Naive B cell (primary cell): ENCODE data around the gene PNLIP. TPM values are rescaled to one million over a fixed set of nuclear protein-coding genes. Genes with fewer than 3 reads are reported as not detected.
A peak's percentile ranks its signal among the peaks of the same experiment; 100 is the strongest.

Source experiments
- ATAC-seq, 2 donors: fragments of 150-1000 bp; cut with Tn5 transposase; 2 replicates each; pipeline ENCODE4 v1.10.0; 2021; ENCODE audit warnings: low read depth in 2 of 2, mild to moderate bottlenecking in 2 of 2, moderate library complexity in 2 of 2
- DNase-seq: peaks from one replicate; pipeline ENCODE4 v3.0.0; 2022
- H3K27ac Mint-ChIP-seq, 6 donors: one replicate each; pipeline ENCODE4 v1.8.0; 2020 to 2022; ENCODE audit warnings: mild to moderate bottlenecking in 6 of 6, mixed read lengths in 6 of 6, moderate library complexity in 5 of 6, inconsistent platforms in 2 of 6
- H3K27me3 Mint-ChIP-seq, 3 donors: one replicate each; pipeline ENCODE4 v1.8.0; 2021 to 2022; ENCODE audit warnings: mixed read lengths in 3 of 3, mild to moderate bottlenecking in 1 of 3
- H3K36me3 Mint-ChIP-seq, 2 donors: one replicate each; pipeline ENCODE4 v1.8.0; 2020 to 2022; ENCODE audit warnings: mixed read lengths in 2 of 2, inconsistent platforms in 1 of 2, mild to moderate bottlenecking in 1 of 2
- H3K4me1 Mint-ChIP-seq, 3 donors: one replicate each; pipeline ENCODE4 v1.8.0; 2020 to 2022; ENCODE audit warnings: mixed read lengths in 3 of 3, inconsistent platforms in 1 of 3, mild to moderate bottlenecking in 1 of 3, moderate library complexity in 1 of 3
- H3K4me3 Mint-ChIP-seq, 8 donors: one replicate each; pipeline ENCODE4 v1.8.0; 2020 to 2022; ENCODE audit warnings: mild to moderate bottlenecking in 8 of 8, mixed read lengths in 8 of 8, moderate library complexity in 8 of 8, inconsistent platforms in 2 of 8
- H3K9me3 Mint-ChIP-seq, 7 donors: one replicate each; pipeline ENCODE4 v1.8.0; 2020 to 2022; ENCODE audit warnings: mixed read lengths in 7 of 7, mild to moderate bottlenecking in 5 of 7, inconsistent platforms in 2 of 7, moderate library complexity in 1 of 7
- polyA plus RNA-seq, 6 donors: library from polyadenylated mRNA; unstranded; fragments of 300-500 nt; fragmentation: Illumina TruSeq; gene quantifications; one replicate each; pipeline ENCODE4 v1.2.3, GENCODE V29; 2021; ENCODE audit warnings: low read depth in 6 of 6

The PNLIP gene
- polyA plus RNA-seq, 6 donors from 2014 or later = not detected

GRCh38 chr10:116590590-116591444 lies 45.1 kb downstream of the PNLIP start, which contains the start of gene PNLIPRP1:
Gene PNLIPRP1, plus strand, starts transcription at chr10:116590959. Its CDS starts 171 bp downstream, at chr10:116591130.
- no peak for ATAC-seq
- H3K27me3 Mint-ChIP-seq = no peaks in the 10 kb centered on the region

GRCh38 chr10:116593139-116593740 lies 47.5 kb downstream of the PNLIP start:
- no peaks in the 10 kb centered on the region for H3K27me3 Mint-ChIP-seq

More at GRCh38 chr10:116590590-116591444, 45.1 kb downstream of the PNLIP start, which contains the start of gene PNLIPRP1:
- DNase-seq = no peak
- Mint-ChIP-seq H3K4me1 (no peaks in the 10 kb centered on the region), H3K36me3 (no peaks in the 10 kb centered on the region), H3K4me3 (no peak within 1 kb of the TSS), H3K9me3 (peaks cover 0 to 16% (median 3%) of the 10 kb centered on the region in 7 donors), H3K27ac (no peak within 1 kb of the TSS)

DNA sequence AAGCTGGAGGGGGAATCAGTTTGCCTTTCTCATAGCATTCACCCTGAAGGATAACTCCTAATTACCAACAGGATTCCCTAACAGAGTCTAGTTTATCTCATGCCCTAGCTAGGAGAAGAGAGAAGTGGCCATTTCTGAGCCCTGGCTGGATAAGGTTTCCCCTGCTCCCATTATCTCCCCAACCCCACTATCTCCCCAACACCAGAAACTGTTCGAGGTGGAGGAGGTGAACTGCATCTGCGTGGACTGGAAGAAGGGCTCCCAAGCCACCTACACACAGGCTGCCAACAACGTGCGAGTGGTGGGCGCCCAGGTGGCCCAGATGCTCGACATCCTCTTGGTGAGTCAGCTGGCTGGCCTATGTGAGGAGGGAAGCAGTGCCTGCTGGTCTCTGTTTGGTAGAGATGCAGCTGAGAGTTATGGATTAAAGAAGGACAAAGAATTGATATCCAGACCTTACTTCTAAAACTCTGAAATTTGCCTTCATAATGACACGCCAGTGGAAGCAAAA lies 48.8 kb downstream of the PNLIP start:
- DNase-seq (no peak), ATAC-seq (no peak)
- Mint-ChIP-seq H3K9me3 (peaks cover 0 to 4% (median 0%) of the 10 kb centered on the region in 7 donors), H3K4me3 (peak overlapping the region in 1 of 8 donors; percentile 34), H3K4me1 (no peaks in the 10 kb centered on the region), H3K27ac (no peak overlapping the region), H3K27me3 (no peaks in the 10 kb centered on the region), H3K36me3 (no peaks in the 10 kb centered on the region)

More at GRCh38 chr10:116593139-116593740, 47.5 kb downstream of the PNLIP start:
- H3K4me1 Mint-ChIP-seq = no peaks in the 10 kb centered on the region
- H3K36me3 Mint-ChIP-seq = no peaks in the 10 kb centered on the region
- no peak overlapping the region for H3K4me3 Mint-ChIP-seq
- ATAC-seq (no peak), DNase-seq (no peak)
- no peak overlapping the region for H3K27ac Mint-ChIP-seq
- H3K9me3 Mint-ChIP-seq = peaks cover 0 to 7% (median 0%) of the 10 kb centered on the region in 7 donors

GRCh38 chr10:116596062-116596461 lies 50.3 kb downstream of the PNLIP start:
- no peak overlapping the region for H3K4me3 Mint-ChIP-seq
- no peak for ATAC-seq
- H3K27ac Mint-ChIP-seq = no peak overlapping the region
- H3K36me3 Mint-ChIP-seq = no peaks in the 10 kb centered on the region
- DNase-seq = no peak
- no peaks in the 10 kb centered on the region for H3K4me1 Mint-ChIP-seq
- H3K27me3 Mint-ChIP-seq = no peaks in the 10 kb centered on the region
- H3K9me3 Mint-ChIP-seq = peaks cover 0 to 4% (median 0%) of the 10 kb centered on the region in 7 donors

DNA sequence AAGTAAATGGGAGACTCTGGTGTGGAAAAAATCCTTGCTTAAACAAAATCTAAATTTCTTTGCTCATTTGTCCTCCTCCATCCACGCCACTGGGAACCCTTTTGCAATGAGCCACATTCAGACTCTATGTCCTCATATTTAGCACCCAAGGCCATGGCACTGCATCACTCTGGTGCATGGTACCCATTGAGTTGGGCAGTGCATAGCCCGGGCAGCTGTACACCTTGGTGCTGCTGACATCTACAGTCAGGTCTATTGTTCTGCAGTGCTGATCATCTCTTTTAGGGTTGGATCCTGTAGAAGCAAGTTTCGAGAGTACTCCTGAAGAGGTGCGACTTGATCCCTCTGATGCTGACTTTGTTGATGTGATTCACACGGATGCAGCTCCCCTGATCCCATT lies 51.8 kb downstream of the PNLIP start:
- no peaks in the 10 kb centered on the region for H3K27me3 Mint-ChIP-seq
- no peak for ATAC-seq
- H3K36me3 Mint-ChIP-seq = no peaks in the 10 kb centered on the region
- H3K4me1 Mint-ChIP-seq = no peaks in the 10 kb centered on the region
- H3K9me3 Mint-ChIP-seq = peaks cover 0 to 3% (median 0%) of the 10 kb centered on the region in 7 donors
- DNase-seq = no peak
- no peak overlapping the region for H3K4me3 Mint-ChIP-seq
- H3K27ac Mint-ChIP-seq = no peak overlapping the region

GRCh38 chr10:116598329-116598728 lies 52.6 kb downstream of the PNLIP start:
- Mint-ChIP-seq H3K36me3 (no peaks in the 10 kb centered on the region), H3K9me3 (peaks cover 0 to 3% (median 0%) of the 10 kb centered on the region in 7 donors), H3K27ac (no peak overlapping the region), H3K4me3 (no peak overlapping the region), H3K4me1 (no peaks in the 10 kb centered on the region), H3K27me3 (no peaks in the 10 kb centered on the region)
- no peak for ATAC-seq
- no peak for DNase-seq

- H3K4me1 Mint-ChIP-seq = no peaks in the 10 kb centered on the region
- no peaks in the 10 kb centered on the region for H3K27me3 Mint-ChIP-seq
- H3K27ac Mint-ChIP-seq = no peak overlapping the region
- no peak overlapping the region for H3K4me3 Mint-ChIP-seq
- DNase-seq (no peak), ATAC-seq (no peak)
- peaks cover 0 to 3% (median 0%) of the 10 kb centered on the region in 7 donors for H3K9me3 Mint-ChIP-seq
- no peaks in the 10 kb centered on the region for H3K36me3 Mint-ChIP-seq
Observed at GRCh38 chr10:116599991-116600390, 54.3 kb downstream of the PNLIP start.

GRCh38 chr10:116602648-116603400 lies 57.1 kb downstream of the PNLIP start:
- H3K4me1 Mint-ChIP-seq = no peaks in the 10 kb centered on the region
- peaks cover 10 to 17% (median 17%) of the 10 kb centered on the region in 3 donors for H3K27me3 Mint-ChIP-seq
- DNase-seq (no peak), ATAC-seq (no peak)
- H3K36me3 Mint-ChIP-seq = no peaks in the 10 kb centered on the region
- peaks cover 0 to 3% (median 0%) of the 10 kb centered on the region in 7 donors for H3K9me3 Mint-ChIP-seq
- no peak overlapping the region for H3K27ac Mint-ChIP-seq
- no peak overlapping the region for H3K4me3 Mint-ChIP-seq

- Mint-ChIP-seq H3K4me1 (no peaks in the 10 kb centered on the region), H3K27me3 (peaks cover 17 to 39% (median 38%) of the 10 kb centered on the region in 3 donors), H3K9me3 (peaks cover 0 to 9% (median 2%) of the 10 kb centered on the region in 7 donors), H3K4me3 (no peak overlapping the region), H3K27ac (no peak overlapping the region), H3K36me3 (no peaks in the 10 kb centered on the region)
- DNase-seq (no peak), ATAC-seq (no peak)
Observed at GRCh38 chr10:116606061-116606483, 60.3 kb downstream of the PNLIP start.

DNA sequence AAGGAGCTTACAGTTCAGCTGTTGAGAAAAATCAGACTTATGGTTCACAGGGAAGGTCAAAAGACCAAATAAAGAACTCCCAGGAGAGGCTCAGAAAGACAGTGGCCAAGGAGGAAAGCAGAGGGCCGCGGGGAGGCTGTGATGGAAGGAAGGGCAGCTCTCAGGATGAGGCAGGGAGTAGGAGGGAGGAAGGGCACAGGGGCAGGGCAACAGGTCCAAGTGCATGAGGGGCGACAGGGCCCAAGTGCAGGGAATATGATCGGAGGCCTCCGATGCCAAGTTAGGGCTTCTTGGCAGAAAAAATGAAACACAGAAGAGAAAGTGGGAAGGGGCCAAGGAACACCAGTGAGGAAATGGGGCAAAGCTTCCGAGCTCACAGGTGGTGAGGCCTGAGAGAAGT lies 61.6 kb downstream of the PNLIP start:
- H3K27me3 Mint-ChIP-seq = peaks cover 17 to 39% (median 39%) of the 10 kb centered on the region in 3 donors
- no peak for ATAC-seq

DNA sequence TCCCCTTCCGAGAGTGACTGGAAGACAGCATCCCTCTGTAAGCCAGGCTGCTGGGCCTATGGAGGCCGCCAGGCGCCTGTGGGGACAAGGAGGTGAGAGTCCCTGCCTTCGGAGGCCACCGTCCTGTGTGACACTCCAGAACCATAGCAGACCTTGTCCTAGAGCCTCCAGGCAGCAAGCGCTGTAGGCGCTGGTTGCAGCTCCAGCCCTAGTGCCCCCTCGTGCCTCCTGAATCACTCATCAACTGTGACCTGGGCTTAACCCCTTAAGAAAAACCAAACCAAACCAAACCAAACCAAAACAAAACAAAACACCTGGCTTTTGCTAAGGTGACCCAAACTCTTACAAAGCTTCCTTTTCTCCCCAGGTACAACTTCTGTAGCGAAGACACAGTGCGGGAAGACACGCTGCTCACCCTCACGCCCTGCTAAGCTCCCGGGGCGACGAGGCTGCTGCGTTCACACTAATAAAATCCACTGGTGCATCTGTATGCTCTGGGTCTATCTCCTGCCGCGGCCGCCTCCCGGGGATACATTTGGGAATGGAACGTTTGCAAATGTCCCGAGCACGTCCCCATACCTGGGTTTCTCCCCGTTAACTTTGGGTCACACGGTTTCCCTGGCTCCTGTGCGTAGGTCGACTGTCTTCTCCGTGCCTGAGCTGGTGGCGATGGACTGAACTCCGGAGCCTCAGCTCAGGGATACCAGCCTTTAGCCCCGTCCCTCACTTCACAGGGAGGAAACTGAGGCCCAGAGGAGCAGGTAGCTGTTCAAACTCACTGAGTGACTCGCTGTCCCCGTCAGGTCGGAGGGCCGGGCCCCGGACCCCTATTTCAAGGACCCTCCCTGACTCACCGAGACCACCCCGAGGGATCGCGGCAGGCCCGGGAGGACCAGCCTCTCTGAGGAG lies 63.2 kb downstream of the PNLIP start:
- H3K4me1 Mint-ChIP-seq = no peaks in the 10 kb centered on the region
- DNase-seq (no peak), ATAC-seq (no peak)
- H3K27me3 Mint-ChIP-seq = peaks cover 17 to 39% (median 39%) of the 10 kb centered on the region in 3 donors
- peaks cover 0 to 14% (median 4%) of the 10 kb centered on the region in 7 donors for H3K9me3 Mint-ChIP-seq
- no peaks in the 10 kb centered on the region for H3K36me3 Mint-ChIP-seq
- no peak overlapping the region for H3K4me3 Mint-ChIP-seq
- no peak overlapping the region for H3K27ac Mint-ChIP-seq

More for the DNA sequence above, 61.6 kb downstream of the PNLIP start:
- no peak for DNase-seq
- H3K27ac Mint-ChIP-seq = peak overlapping the region in 1 of 6 donors; percentile 25
- H3K4me1 Mint-ChIP-seq = no peaks in the 10 kb centered on the region
- no peaks in the 10 kb centered on the region for H3K36me3 Mint-ChIP-seq
- H3K4me3 Mint-ChIP-seq = no peak overlapping the region
- peaks cover 0 to 9% (median 1%) of the 10 kb centered on the region in 7 donors for H3K9me3 Mint-ChIP-seq

GRCh38 chr10:116610443-116611152 lies 64.9 kb downstream of the PNLIP start:
- Mint-ChIP-seq H3K4me3 (no peak overlapping the region), H3K4me1 (no peaks in the 10 kb centered on the region), H3K36me3 (no peaks in the 10 kb centered on the region), H3K27me3 (peaks cover 13 to 38% (median 34%) of the 10 kb centered on the region in 3 donors), H3K27ac (peak overlapping the region in 1 of 6 donors; percentile 86), H3K9me3 (peaks cover 0 to 14% (median 5%) of the 10 kb centered on the region in 7 donors)
- no peak for ATAC-seq
- no peak for DNase-seq
